SK-N-MC (cell line): Measurements from ENCODE around the gene OTULINL.

Experiments used
- EZH2 ChIP-seq: fragments of 200-600 bp; sonication (generic); IDR thresholded peaks from one replicate; pipeline ENCODE4 v1.6.1; 2017; ENCODE audit warnings: antibody characterized with exemption
- POLR2AphosphoS5 ChIP-seq: IDR thresholded peaks from 2 replicates; pipeline ENCODE4 v1.6.1; 2012; ENCODE audit warnings: mild to moderate bottlenecking, low read depth, low read length, borderline replicate concordance

GRCh38 chr5:14635656-14636055, 54.1 kb downstream of the OTULINL start:
- TF ChIP-seq POLR2AphosphoS5 (no peak), EZH2 (no peak)
